ENCODE measurements around the gene SPATA31E1.
"Not testable (repeated sequence)": the region's sequence is repeated elsewhere in the genome, so short reads cannot be mapped to it uniquely, and the experiment has no call there.

The SPATA31E1 gene

GRCh38 chr9:87910821-87911220 lies 28.1 kb downstream of the SPATA31E1 start:
- in situ Hi-C loops (cut with HindIII; ENCODE audit: low sequenced_read_pairs) = no loop called here
- no peak overlapping the region for H3K4me3 ChIP-seq (ENCODE audit: low read depth, low read length)
- no peak for TF ChIP-seq CTCF (IDR thresholded peaks at IDR 0.05; ENCODE audit: low read depth, low read length)
- no peak for DNase-seq (ENCODE audit: low read depth, low spot score)

GRCh38 chr9:87917662-87918061 lies 35.0 kb downstream of the SPATA31E1 start, which contains the start of gene SPATA31C1:
Gene SPATA31C1, plus strand, starts transcription at chr9:87917962.
- H3K4me3 ChIP-seq (ENCODE audit: low read depth, low read length); in situ Hi-C loops (cut with HindIII; ENCODE audit: low sequenced_read_pairs); DNase-seq (ENCODE audit: low read depth, low spot score): not testable (repeated sequence)

- H3K4me3 ChIP-seq (ENCODE audit: low read depth, low read length); in situ Hi-C loops (cut with HindIII; ENCODE audit: low sequenced_read_pairs); DNase-seq (ENCODE audit: low read depth, low spot score): not testable (repeated sequence)
Measured at GRCh38 chr9:87919013-87919412, 36.3 kb downstream of the SPATA31E1 start.

- H3K4me3 ChIP-seq (ENCODE audit: low read depth, low read length); DNase-seq (ENCODE audit: low read depth, low spot score); in situ Hi-C loops (cut with HindIII; ENCODE audit: low sequenced_read_pairs): not testable (repeated sequence)
Measured at GRCh38 chr9:87921561-87921960, 38.9 kb downstream of the SPATA31E1 start.

- H3K4me3 ChIP-seq (ENCODE audit: low read depth, low read length); in situ Hi-C loops (cut with HindIII; ENCODE audit: low sequenced_read_pairs); DNase-seq (ENCODE audit: low read depth, low spot score): not testable (repeated sequence)
Measured at GRCh38 chr9:87923012-87923411, 40.3 kb downstream of the SPATA31E1 start.

- in situ Hi-C loops (cut with HindIII; ENCODE audit: low sequenced_read_pairs); DNase-seq (ENCODE audit: low read depth, low spot score); H3K4me3 ChIP-seq (ENCODE audit: low read depth, low read length): not testable (repeated sequence)
Measured at GRCh38 chr9:87924851-87925250, 42.2 kb downstream of the SPATA31E1 start.

GRCh38 chr9:87929152-87929551 lies 46.5 kb downstream of the SPATA31E1 start:
- in situ Hi-C loops (cut with HindIII; ENCODE audit: low sequenced_read_pairs); H3K4me3 ChIP-seq (ENCODE audit: low read depth, low read length); DNase-seq (ENCODE audit: low read depth, low spot score): not testable (repeated sequence)

- H3K4me3 ChIP-seq (ENCODE audit: low read depth, low read length); in situ Hi-C loops (cut with HindIII; ENCODE audit: low sequenced_read_pairs); DNase-seq (ENCODE audit: low read depth, low spot score): not testable (repeated sequence)
Measured at GRCh38 chr9:87934444-87934843, 51.8 kb downstream of the SPATA31E1 start.

- DNase-seq (ENCODE audit: low read depth, low spot score); H3K4me3 ChIP-seq (ENCODE audit: low read depth, low read length); in situ Hi-C loops (cut with HindIII; ENCODE audit: low sequenced_read_pairs): not testable (repeated sequence)
Measured at GRCh38 chr9:87937352-87937751, 54.7 kb downstream of the SPATA31E1 start.

GRCh38 chr9:87937918-87938317 lies 55.2 kb downstream of the SPATA31E1 start:
- DNase-seq (ENCODE audit: low read depth, low spot score); H3K4me3 ChIP-seq (ENCODE audit: low read depth, low read length); in situ Hi-C loops (cut with HindIII; ENCODE audit: low sequenced_read_pairs): not testable (repeated sequence)

GRCh38 chr9:87938336-87938735 lies 55.7 kb downstream of the SPATA31E1 start:
- DNase-seq (ENCODE audit: low read depth, low spot score); in situ Hi-C loops (cut with HindIII; ENCODE audit: low sequenced_read_pairs); H3K4me3 ChIP-seq (ENCODE audit: low read depth, low read length): not testable (repeated sequence)

Measured in astrocyte of the spinal cord (primary cell).